ENCODE measurements around the gene CFAP210. TPM values are rescaled to one million over a fixed set of nuclear protein-coding genes. Genes with fewer than 3 reads are reported as not detected.

The CFAP210 gene
- total RNA-seq, 2 donors from 2014 or later = 0.70 to 1.9 TPM

DNA sequence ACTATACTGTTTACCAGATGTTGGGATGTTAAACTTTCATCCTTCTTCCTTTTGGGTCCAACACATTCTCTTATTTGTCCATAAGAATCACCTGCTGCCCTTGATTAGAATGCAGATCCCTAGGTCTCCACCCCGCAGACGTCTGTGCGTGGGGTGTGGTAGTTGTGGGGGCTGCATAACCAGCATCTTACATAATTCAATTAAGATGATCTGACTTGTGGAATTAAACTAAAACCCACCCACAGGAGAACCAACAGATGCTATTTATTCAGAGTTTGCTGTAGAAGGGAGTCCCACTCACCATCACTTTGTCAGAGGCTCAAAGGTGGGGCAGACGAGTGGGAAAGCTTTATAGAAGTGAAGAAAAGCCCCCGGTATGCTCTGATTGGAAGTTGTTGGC, 37.9 kb upstream of the CFAP210 start:
- TF ChIP-seq, protein P1, sequence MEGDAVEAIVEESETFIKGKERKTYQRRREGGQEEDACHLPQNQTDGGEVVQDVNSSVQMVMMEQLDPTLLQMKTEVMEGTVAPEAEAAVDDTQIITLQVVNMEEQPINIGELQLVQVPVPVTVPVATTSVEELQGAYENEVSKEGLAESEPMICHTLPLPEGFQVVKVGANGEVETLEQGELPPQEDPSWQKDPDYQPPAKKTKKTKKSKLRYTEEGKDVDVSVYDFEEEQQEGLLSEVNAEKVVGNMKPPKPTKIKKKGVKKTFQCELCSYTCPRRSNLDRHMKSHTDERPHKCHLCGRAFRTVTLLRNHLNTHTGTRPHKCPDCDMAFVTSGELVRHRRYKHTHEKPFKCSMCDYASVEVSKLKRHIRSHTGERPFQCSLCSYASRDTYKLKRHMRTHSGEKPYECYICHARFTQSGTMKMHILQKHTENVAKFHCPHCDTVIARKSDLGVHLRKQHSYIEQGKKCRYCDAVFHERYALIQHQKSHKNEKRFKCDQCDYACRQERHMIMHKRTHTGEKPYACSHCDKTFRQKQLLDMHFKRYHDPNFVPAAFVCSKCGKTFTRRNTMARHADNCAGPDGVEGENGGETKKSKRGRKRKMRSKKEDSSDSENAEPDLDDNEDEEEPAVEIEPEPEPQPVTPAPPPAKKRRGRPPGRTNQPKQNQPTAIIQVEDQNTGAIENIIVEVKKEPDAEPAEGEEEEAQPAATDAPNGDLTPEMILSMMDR (conservative IDR thresholded peaks at IDR 0.05) = no peak
- DNase-seq = no peak
- no peak overlapping the region for H3K27ac Mint-ChIP-seq

DNA sequence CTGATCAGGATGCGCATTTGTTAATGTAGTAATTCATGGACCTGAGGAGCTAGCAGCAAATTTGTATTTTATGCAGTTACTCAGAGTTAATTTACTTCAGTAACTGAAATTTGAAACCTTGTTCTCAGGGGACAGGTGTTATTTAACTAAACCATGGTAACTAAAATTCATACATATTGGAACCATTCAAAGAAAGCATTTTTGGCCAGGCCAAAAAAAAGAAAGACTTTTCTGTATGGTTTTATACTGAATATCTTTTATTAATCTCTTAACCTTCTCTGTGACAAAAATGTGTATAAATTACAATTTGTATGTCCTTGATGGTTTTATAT, 35.0 kb upstream of the CFAP210 start:
- no peaks in the 10 kb centered on the region for H3K9me3 Mint-ChIP-seq
- Histone ChIP-seq H3K4me3 (ENCODE audit: low read length) (no peak overlapping the region), H3K27ac (ENCODE audit: low read depth, low read length) (no peak overlapping the region), H3K9me3 (ENCODE audit: control insufficient read depth, low read length) (no peaks in the 10 kb centered on the region), H3K9ac (ENCODE audit: extremely low read depth, low read length, poor library complexity, severe bottlenecking) (no peak overlapping the region), H3K4me1 (ENCODE audit: control insufficient read depth, insufficient read depth, low read length) (no peaks in the 10 kb centered on the region), H3K27me3 (ENCODE audit: control insufficient read depth, insufficient read depth, low read length, poor library complexity, severe bottlenecking) (peaks cover 8% of the 10 kb centered on the region), H3K36me3 (ENCODE audit: control insufficient read depth, insufficient read depth, low read length) (no peaks in the 10 kb centered on the region)
- WGBS, 2 experiments (ENCODE audit: insufficient coverage in 1 of 2, insufficient read length in 1 of 2) = 100% methylated on average over 1 of the region's 1 CpG
- H3K27me3 Mint-ChIP-seq (ENCODE audit: insufficient read depth) = peaks cover 16% of the 10 kb centered on the region
- TF ChIP-seq, protein P1 (conservative IDR thresholded peaks at IDR 0.05) = no peak
- no peaks in the 10 kb centered on the region for H3K36me3 Mint-ChIP-seq (ENCODE audit: low read depth)
- H3K4me3 Mint-ChIP-seq = no peak overlapping the region
- H3K4me1 Mint-ChIP-seq = no peaks in the 10 kb centered on the region
- DNase-seq = no peak
- no peak overlapping the region for H3K27ac Mint-ChIP-seq

More for the DNA sequence above, 37.9 kb upstream of the CFAP210 start:
- no peaks in the 10 kb centered on the region for H3K9me3 ChIP-seq (ENCODE audit: control insufficient read depth, low read length)
- 74% methylated on average over 2 of the region's 5 CpGs for WGBS, 2 experiments (ENCODE audit: insufficient coverage in 1 of 2, insufficient read length in 1 of 2)
- H3K9ac ChIP-seq (ENCODE audit: extremely low read depth, low read length, poor library complexity, severe bottlenecking) = no peak overlapping the region
- Mint-ChIP-seq H3K27me3 (ENCODE audit: insufficient read depth) (peaks cover 16% of the 10 kb centered on the region), H3K4me3 (no peak overlapping the region), H3K36me3 (ENCODE audit: low read depth) (peaks cover 10% of the 10 kb centered on the region), H3K4me1 (peaks cover 20% of the 10 kb centered on the region), H3K9me3 (no peaks in the 10 kb centered on the region)
- no peak overlapping the region for H3K4me3 ChIP-seq (ENCODE audit: low read length)
- H3K27ac ChIP-seq (ENCODE audit: low read depth, low read length) = no peak overlapping the region
- H3K36me3 ChIP-seq (ENCODE audit: control insufficient read depth, insufficient read depth, low read length) = no peaks in the 10 kb centered on the region
- H3K4me1 ChIP-seq (ENCODE audit: control insufficient read depth, insufficient read depth, low read length) = peaks cover 5% of the 10 kb centered on the region
- peaks cover 8% of the 10 kb centered on the region for H3K27me3 ChIP-seq (ENCODE audit: control insufficient read depth, insufficient read depth, low read length, poor library complexity, severe bottlenecking)

DNA sequence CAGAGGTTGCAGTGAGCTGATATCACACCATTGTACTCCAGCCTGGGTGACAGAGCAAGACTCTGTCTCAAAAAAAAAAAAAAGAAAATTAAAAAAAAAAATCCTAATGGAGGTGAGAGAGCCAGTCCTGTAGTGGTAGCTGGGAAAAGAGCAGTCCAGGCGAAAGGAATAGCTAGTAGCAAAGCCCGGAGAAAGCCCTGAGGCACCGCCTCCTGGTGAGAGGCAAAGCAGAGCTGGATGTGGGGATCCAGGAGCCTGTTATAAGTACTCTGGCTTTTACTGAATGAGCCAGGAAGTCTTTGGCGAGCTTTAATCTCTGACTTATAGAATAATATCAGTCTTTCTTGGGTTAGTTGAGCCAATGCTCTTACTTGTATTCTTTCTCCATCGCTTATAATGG, 32.9 kb upstream of the CFAP210 start:
- Mint-ChIP-seq H3K27ac (no peak overlapping the region), H3K4me3 (no peak overlapping the region), H3K4me1 (no peaks in the 10 kb centered on the region), H3K9me3 (no peaks in the 10 kb centered on the region), H3K27me3 (ENCODE audit: insufficient read depth) (peaks cover 2% of the 10 kb centered on the region), H3K36me3 (ENCODE audit: low read depth) (no peaks in the 10 kb centered on the region)
- TF ChIP-seq, protein P1 (conservative IDR thresholded peaks at IDR 0.05) = no peak
- H3K9me3 ChIP-seq (ENCODE audit: control insufficient read depth, low read length) = no peaks in the 10 kb centered on the region
- H3K4me1 ChIP-seq (ENCODE audit: control insufficient read depth, insufficient read depth, low read length) = no peaks in the 10 kb centered on the region
- 91 to 95% methylated on average over 3 to 5 of the region's 5 CpGs for WGBS, 2 experiments (ENCODE audit: insufficient coverage in 1 of 2, insufficient read length in 1 of 2)
- H3K36me3 ChIP-seq (ENCODE audit: control insufficient read depth, insufficient read depth, low read length) = no peaks in the 10 kb centered on the region
- peak; percentile 64 for DNase-seq
- peaks cover 2% of the 10 kb centered on the region for H3K27me3 ChIP-seq (ENCODE audit: control insufficient read depth, insufficient read depth, low read length, poor library complexity, severe bottlenecking)
- H3K4me3 ChIP-seq (ENCODE audit: low read length) = no peak overlapping the region
- no peak overlapping the region for H3K9ac ChIP-seq (ENCODE audit: extremely low read depth, low read length, poor library complexity, severe bottlenecking)
- H3K27ac ChIP-seq (ENCODE audit: low read depth, low read length) = no peak overlapping the region

All from endodermal cell (in vitro differentiated cells).